NCI-H1417 treated with DMSO at 0.1 percent for 48 hours (cell line): ENCODE data around the gene ANKRD55.
"Not testable (repeated sequence)": the region's sequence is repeated elsewhere in the genome, so short reads cannot be mapped to it uniquely, and the experiment has no call there.

Source experiments
- DNase-seq: peaks from one replicate; lab custom pipeline; 2025; lab: John Stamatoyannopoulos, UW

Gene ANKRD55

DNA sequence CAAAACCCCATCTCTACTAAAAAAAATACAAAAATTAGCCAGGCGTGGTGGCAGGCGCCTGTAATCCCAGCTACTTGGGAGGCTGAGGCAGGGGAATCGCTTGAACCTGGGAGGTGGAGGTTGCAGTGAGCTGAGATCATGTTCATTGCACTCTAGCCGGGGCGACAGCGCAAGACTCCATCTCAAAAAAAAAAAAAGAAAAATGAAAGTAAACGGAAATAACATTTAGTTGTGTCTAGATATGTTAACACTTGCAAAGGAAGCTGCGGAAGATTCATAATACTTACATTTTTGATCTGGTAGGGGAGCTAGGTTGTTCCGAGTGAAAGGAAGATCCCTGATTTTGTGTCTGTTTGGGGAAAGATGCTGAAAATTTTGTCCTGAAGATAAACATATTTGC, 130.9 kb downstream of the ANKRD55 start:
- DNase-seq = not testable (repeated sequence)

DNA sequence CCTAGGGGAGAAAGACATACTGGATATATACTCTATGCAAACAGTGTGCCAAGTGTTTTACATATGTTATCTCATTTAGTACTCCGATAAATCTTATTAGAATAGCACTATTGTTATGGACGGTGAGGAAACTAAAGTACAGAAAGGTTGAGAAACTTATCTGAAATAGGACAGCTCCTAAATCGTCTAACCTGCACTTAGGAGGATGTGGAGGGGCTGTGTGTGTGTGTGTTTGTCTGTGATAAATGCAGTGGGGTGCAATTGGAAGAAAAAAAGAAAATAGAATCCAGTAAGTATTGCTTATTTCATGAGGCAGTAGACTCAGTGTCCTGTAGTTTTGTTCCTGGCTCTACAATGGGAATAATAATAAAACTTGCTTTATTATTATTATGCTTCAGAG, 131.9 kb downstream of the ANKRD55 start:
- no peak for DNase-seq

DNA sequence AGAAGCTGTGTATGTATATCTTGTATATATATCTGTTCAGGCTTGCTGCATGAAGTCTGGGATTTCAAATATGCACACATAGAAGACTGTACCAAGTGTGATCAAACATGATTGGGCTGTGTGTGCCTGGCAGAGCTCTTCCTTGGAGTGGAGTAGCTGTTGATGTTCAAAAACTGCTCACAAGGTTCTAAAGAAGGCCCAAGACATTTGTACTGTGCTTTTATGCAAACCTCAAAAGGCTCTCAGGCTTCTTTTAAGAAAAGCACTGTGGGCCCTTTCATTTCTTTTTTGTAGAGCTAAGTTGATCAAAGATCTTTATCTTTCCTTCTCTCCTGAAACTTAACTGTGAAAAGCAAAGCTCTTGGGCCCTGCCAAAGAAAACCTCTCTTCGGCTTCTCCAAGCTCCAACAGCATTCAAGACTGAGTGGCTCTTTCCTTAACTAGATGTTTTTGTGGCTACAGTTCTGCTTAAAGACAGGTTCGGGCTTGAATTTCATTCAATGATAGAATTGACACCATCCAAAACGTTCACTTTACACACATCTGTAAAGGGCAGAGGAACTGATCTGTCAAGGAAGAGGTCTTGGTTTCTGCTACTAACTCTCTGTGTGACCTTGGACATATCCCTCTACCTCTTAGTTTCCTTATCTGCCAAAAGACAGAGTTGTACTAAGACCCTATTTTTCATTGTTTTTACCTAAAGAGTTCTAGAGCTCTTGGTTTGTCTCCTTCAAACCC, 132.5 kb downstream of the ANKRD55 start:
- no peak for DNase-seq

DNA sequence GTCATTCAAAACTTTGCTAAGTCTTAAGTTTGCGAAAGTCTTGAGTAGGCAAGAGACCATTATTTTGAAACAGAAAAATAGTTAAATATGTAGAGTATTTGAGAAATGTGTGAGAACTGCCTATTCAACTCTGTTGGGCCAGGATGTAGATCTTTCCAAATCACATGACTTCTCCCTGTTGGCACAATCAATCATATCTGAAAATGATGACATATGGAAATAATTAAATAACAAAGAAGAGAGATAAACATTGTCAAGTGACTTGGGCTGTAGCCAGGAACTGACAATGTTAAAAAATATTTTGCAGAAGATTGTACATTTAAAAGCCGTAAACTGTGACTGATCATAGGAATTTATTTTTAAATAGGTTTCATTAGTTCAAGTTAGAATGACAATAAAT, 133.8 kb downstream of the ANKRD55 start:
- DNase-seq = no peak

GRCh38 chr5:56097055-56097454, 136.1 kb downstream of the ANKRD55 start:
- DNase-seq = no peak

DNA sequence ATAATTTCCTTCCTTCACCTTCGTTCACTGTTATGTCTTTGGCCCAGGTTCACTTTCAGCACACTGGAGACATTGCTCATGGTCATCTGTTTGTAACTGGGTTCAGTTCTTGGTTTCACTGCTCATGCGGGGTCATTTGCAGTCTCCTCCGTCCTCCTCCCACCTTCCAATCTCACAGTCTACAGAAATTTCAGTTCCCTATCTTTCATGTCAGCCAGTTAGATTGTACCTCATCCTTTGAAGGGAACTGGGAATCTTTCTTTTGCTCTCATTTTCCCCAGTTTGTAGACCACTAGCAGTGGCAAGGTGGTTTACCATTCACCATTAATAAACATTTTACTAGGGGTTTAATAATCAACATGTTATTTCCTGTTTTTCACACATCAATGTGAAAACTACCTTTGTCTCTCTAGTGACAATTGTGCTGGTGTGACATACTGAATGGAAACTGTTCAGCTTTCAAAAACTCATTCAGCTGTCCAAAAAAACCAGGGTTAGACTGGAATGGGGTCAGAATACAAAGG, 137.5 kb downstream of the ANKRD55 start:
- DNase-seq = no peak

GRCh38 chr5:56094579-56095361, 138.4 kb downstream of the ANKRD55 start:
- DNase-seq = no peak

- DNase-seq = no peak
These were observed 139.2 kb downstream of the ANKRD55 start for GRCh38 chr5:56093970-56094369.

- DNase-seq = no peak
These were observed 141.0 kb downstream of the ANKRD55 start for GRCh38 chr5:56092115-56092514.

GRCh38 chr5:56091664-56092063, 141.5 kb downstream of the ANKRD55 start:
- DNase-seq = no peak

GRCh38 chr5:56090793-56091460, 142.2 kb downstream of the ANKRD55 start:
- no peak for DNase-seq

- no peak for DNase-seq
These were observed 143.9 kb downstream of the ANKRD55 start for GRCh38 chr5:56088967-56089829.

GRCh38 chr5:56088431-56088949, 144.6 kb downstream of the ANKRD55 start:
- no peak for DNase-seq

GRCh38 chr5:56085193-56085592, 147.9 kb downstream of the ANKRD55 start:
- no peak for DNase-seq

- no peak for DNase-seq
These were observed 149.8 kb downstream of the ANKRD55 start for GRCh38 chr5:56083286-56083854.

DNA sequence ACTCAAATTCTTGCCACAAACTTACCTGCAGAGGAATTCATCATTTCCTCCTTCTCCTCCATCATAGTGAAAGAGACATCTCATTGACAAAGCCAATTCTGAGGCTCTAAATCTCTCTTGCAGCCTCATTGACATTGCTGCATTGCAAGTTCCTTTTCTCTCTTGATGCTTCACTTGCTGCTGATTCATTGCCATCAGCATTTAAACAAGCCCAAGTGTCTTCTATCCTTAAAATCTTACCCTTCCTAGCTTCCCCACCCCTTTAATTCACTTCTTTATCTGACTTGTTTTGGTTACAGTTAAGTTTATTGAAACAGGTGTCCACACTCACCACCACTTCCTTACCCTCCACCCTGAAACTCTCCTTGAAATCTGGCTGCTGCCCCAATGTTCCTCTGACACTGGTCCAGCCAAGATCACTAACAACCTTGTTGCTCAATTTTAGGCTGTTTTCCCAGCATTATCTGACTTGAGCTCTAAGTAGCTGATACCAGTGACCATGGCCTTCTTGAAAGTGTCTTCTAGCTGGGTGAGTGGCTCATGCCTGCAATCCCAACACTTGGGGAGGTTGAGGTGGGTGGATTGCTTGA, 152.0 kb downstream of the ANKRD55 start:
- DNase-seq = not testable (repeated sequence)

GRCh38 chr5:56080375-56081052, 152.6 kb downstream of the ANKRD55 start:
- no peak for DNase-seq

DNA sequence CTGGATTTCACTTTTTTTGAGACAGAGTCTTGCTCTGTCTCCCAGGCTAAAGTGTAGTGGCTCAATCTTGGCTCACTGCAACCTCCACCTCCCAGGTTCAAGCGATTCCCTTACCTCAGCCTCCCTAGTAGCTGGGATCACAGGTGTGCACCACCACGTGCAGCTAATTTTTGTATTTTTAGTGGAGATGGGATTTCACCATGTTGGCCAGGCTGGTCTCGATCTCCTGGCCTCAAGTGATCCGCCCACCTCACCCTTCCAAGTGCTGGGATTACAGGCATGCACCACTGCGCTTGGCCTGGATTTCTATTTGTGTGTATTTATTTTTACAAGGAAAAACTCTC, 154.0 kb downstream of the ANKRD55 start:
- not testable (repeated sequence) for DNase-seq

GRCh38 chr5:56078278-56079156, 154.6 kb downstream of the ANKRD55 start:
- DNase-seq = no peak
